ENCODE measurements around the gene MYO5A.

MYO5A gene

DNA sequence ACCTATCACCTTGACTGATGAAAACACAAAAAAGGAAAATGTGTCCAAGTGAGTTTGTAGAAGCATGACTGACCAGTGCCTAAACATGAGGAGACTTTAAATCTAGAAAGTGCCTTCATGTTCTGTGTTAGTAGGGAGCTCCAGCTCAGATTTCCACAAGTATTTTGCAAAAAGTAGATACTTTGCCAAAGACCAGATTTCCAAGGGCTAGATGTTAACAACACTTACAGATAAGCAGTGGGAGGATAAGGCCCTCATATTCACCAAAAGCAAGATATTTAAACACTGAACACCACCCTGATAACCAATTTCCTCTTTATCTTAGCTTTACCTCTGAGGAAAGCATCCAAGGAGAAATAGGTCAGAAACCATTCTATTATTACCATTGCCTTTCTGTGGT, 91.0 kb downstream of the MYO5A start:
- ATAC-seq = no peak
- TF ChIP-seq ZNF70 (CRISPR knock-in tag; IDR thresholded peaks at IDR 0.05) (no peak), SNAI2 (CRISPR knock-in tag; IDR thresholded peaks at IDR 0.05) (no peak)

GRCh38 chr15:52436981-52437380, 91.7 kb downstream of the MYO5A start:
- no peak for ATAC-seq
- no peak for TF ChIP-seq ZFP30 (CRISPR knock-in tag; IDR thresholded peaks at IDR 0.05)
- no peak for TF ChIP-seq ZFP3 (CRISPR knock-in tag; IDR thresholded peaks at IDR 0.05)
- no peak for TF ChIP-seq ISL1 (CRISPR knock-in tag; IDR thresholded peaks at IDR 0.05)
- TF ChIP-seq PPARA (CRISPR knock-in tag; IDR thresholded peaks at IDR 0.05; ENCODE audit: borderline replicate concordance) = no peak
- no peak for TF ChIP-seq TCF4 (CRISPR knock-in tag; IDR thresholded peaks at IDR 0.05; ENCODE audit: borderline replicate concordance)
- no peak for TF ChIP-seq GLIS3 (CRISPR knock-in tag; IDR thresholded peaks at IDR 0.05)

DNA sequence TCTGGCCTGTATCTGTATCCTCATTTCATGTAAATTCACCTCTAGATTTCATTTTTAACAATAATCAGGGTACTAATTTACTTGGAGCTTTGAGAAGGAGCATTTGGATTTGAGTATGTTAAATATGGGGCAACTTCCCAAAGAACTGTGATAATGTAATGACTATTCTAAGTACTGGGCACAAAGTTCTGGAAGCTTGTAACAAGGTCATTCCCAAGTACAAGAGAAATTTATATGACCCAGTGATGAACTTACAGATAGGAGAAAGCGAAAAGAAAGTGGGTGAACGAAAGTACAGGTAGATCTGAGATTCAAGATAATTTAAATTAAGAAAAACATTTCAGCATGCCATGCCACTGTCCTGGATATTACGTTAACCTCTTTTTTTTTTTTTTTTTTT, 93.8 kb downstream of the MYO5A start:
- no peak for ATAC-seq
- TF ChIP-seq, protein P1, sequence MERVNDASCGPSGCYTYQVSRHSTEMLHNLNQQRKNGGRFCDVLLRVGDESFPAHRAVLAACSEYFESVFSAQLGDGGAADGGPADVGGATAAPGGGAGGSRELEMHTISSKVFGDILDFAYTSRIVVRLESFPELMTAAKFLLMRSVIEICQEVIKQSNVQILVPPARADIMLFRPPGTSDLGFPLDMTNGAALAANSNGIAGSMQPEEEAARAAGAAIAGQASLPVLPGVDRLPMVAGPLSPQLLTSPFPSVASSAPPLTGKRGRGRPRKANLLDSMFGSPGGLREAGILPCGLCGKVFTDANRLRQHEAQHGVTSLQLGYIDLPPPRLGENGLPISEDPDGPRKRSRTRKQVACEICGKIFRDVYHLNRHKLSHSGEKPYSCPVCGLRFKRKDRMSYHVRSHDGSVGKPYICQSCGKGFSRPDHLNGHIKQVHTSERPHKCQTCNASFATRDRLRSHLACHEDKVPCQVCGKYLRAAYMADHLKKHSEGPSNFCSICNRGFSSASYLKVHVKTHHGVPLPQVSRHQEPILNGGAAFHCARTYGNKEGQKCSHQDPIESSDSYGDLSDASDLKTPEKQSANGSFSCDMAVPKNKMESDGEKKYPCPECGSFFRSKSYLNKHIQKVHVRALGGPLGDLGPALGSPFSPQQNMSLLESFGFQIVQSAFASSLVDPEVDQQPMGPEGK (CRISPR knock-in tag; IDR thresholded peaks at IDR 0.05; ENCODE audit: borderline replicate concordance) = no peak
- TF ChIP-seq ZNF70 (CRISPR knock-in tag; IDR thresholded peaks at IDR 0.05) (no peak), BACH2 (CRISPR knock-in tag; IDR thresholded peaks at IDR 0.05; ENCODE audit: borderline replicate concordance) (no peak), ZNF565 (CRISPR knock-in tag; conservative IDR thresholded peaks at IDR 0.05; ENCODE audit: low read depth) (no peak), OSR1 (CRISPR knock-in tag; IDR thresholded peaks at IDR 0.05) (no peak), POU6F1 (CRISPR knock-in tag; IDR thresholded peaks at IDR 0.05; ENCODE audit: borderline replicate concordance, low read depth) (no peak), TOX (CRISPR knock-in tag; IDR thresholded peaks at IDR 0.05; ENCODE audit: borderline replicate concordance) (no peak), ESRRG (CRISPR knock-in tag; IDR thresholded peaks at IDR 0.05) (no peak), PPARA (CRISPR knock-in tag; IDR thresholded peaks at IDR 0.05; ENCODE audit: borderline replicate concordance) (no peak), ZFP30 (CRISPR knock-in tag; IDR thresholded peaks at IDR 0.05) (no peak), ZC3H10 (CRISPR knock-in tag; IDR thresholded peaks at IDR 0.05) (no peak), SNAI2 (CRISPR knock-in tag; IDR thresholded peaks at IDR 0.05) (no peak), ZNF8 (CRISPR knock-in tag; IDR thresholded peaks at IDR 0.05) (no peak), TCF4 (CRISPR knock-in tag; IDR thresholded peaks at IDR 0.05; ENCODE audit: borderline replicate concordance) (no peak)
- TF ChIP-seq, protein P2, sequence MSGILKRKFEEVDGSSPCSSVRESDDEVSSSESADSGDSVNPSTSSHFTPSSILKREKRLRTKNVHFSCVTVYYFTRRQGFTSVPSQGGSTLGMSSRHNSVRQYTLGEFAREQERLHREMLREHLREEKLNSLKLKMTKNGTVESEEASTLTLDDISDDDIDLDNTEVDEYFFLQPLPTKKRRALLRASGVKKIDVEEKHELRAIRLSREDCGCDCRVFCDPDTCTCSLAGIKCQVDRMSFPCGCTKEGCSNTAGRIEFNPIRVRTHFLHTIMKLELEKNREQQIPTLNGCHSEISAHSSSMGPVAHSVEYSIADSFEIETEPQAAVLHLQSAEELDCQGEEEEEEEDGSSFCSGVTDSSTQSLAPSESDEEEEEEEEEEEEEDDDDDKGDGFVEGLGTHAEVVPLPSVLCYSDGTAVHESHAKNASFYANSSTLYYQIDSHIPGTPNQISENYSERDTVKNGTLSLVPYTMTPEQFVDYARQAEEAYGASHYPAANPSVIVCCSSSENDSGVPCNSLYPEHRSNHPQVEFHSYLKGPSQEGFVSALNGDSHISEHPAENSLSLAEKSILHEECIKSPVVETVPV (CRISPR knock-in tag; IDR thresholded peaks at IDR 0.05) = no peak

- TF ChIP-seq ZFP3 (CRISPR knock-in tag; IDR thresholded peaks at IDR 0.05) (no peak), ZFP30 (CRISPR knock-in tag; IDR thresholded peaks at IDR 0.05) (no peak), RARB (CRISPR knock-in tag; IDR thresholded peaks at IDR 0.05) (no peak), BACH2 (CRISPR knock-in tag; IDR thresholded peaks at IDR 0.05; ENCODE audit: borderline replicate concordance) (no peak), POU6F1 (CRISPR knock-in tag; IDR thresholded peaks at IDR 0.05; ENCODE audit: borderline replicate concordance, low read depth) (no peak), ARNTL (CRISPR knock-in tag; IDR thresholded peaks at IDR 0.05; ENCODE audit: borderline replicate concordance, low read depth) (no peak), ESRRG (CRISPR knock-in tag; IDR thresholded peaks at IDR 0.05) (no peak), ZC3H10 (CRISPR knock-in tag; IDR thresholded peaks at IDR 0.05) (no peak), GLIS3 (CRISPR knock-in tag; IDR thresholded peaks at IDR 0.05) (no peak), PPARA (CRISPR knock-in tag; IDR thresholded peaks at IDR 0.05; ENCODE audit: borderline replicate concordance) (no peak), ISL1 (CRISPR knock-in tag; IDR thresholded peaks at IDR 0.05) (no peak), ZNF565 (CRISPR knock-in tag; conservative IDR thresholded peaks at IDR 0.05; ENCODE audit: low read depth) (no peak), OSR1 (CRISPR knock-in tag; IDR thresholded peaks at IDR 0.05) (no peak), ZNF8 (CRISPR knock-in tag; IDR thresholded peaks at IDR 0.05) (no peak), SNAI2 (CRISPR knock-in tag; IDR thresholded peaks at IDR 0.05) (no peak), TSHZ2 (CRISPR knock-in tag; IDR thresholded peaks at IDR 0.05) (no peak), TOX (CRISPR knock-in tag; IDR thresholded peaks at IDR 0.05; ENCODE audit: borderline replicate concordance) (no peak)
- TF ChIP-seq, protein P2 (CRISPR knock-in tag; IDR thresholded peaks at IDR 0.05) = no peak
- TF ChIP-seq, protein P3, sequence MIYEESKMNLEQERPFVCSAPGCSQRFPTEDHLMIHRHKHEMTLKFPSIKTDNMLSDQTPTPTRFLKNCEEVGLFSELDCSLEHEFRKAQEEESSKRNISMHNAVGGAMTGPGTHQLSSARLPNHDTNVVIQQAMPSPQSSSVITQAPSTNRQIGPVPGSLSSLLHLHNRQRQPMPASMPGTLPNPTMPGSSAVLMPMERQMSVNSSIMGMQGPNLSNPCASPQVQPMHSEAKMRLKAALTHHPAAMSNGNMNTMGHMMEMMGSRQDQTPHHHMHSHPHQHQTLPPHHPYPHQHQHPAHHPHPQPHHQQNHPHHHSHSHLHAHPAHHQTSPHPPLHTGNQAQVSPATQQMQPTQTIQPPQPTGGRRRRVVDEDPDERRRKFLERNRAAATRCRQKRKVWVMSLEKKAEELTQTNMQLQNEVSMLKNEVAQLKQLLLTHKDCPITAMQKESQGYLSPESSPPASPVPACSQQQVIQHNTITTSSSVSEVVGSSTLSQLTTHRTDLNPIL (CRISPR knock-in tag; IDR thresholded peaks at IDR 0.05; ENCODE audit: low read depth) = no peak
- ATAC-seq = no peak
Observed at GRCh38 chr15:52428297-52428696, 100.4 kb downstream of the MYO5A start.
